ENCODE measurements around the gene GIN1. TPM values are rescaled to one million over a fixed set of nuclear protein-coding genes. Genes with fewer than 3 reads are reported as not detected.

Gene GIN1
- total RNA-seq, 1 donor from 2014 or later, result 5.4 TPM

GRCh38 chr5:103133231-103133630, 13.3 kb upstream of the GIN1 start:
- Histone ChIP-seq H3K4me1 (ENCODE audit: insufficient read depth, low read length) (no peaks in the 10 kb centered on the region), H3K9ac (ENCODE audit: low read length) (no peak overlapping the region), H3K79me2 (ENCODE audit: insufficient read depth, low read length) (peaks cover 15% of the 10 kb centered on the region), H4K20me1 (ENCODE audit: insufficient read depth, low read length) (peaks cover 4% of the 10 kb centered on the region), H3K27me3 (ENCODE audit: insufficient read depth, low read length) (no peaks in the 10 kb centered on the region), H3K36me3 (ENCODE audit: insufficient read depth, low read length) (peaks cover 5% of the 10 kb centered on the region), H3K27ac (ENCODE audit: low read depth, low read length) (no peak overlapping the region), H3K4me2 (ENCODE audit: low read length) (no peak overlapping the region), H2AFZ (ENCODE audit: low read depth, low read length) (no peak overlapping the region), H3K4me3 (ENCODE audit: insufficient read depth, low read depth, low read length) (no peak overlapping the region), H3K9me3 (ENCODE audit: insufficient read depth, low read depth, low read length) (no peaks in the 10 kb centered on the region)
- Mint-ChIP-seq H3K27me3 (ENCODE audit: low read depth, unreplicated experiment) (no peaks in the 10 kb centered on the region), H3K9me3 (ENCODE audit: unreplicated experiment) (no peaks in the 10 kb centered on the region), H3K4me3 (ENCODE audit: unreplicated experiment) (no peak overlapping the region), H3K27ac (ENCODE audit: unreplicated experiment) (no peak overlapping the region), H3K36me3 (ENCODE audit: low read depth, unreplicated experiment) (peaks cover 2% of the 10 kb centered on the region), H3K4me1 (ENCODE audit: low read depth, unreplicated experiment) (no peaks in the 10 kb centered on the region)
- DNase-seq (ENCODE audit: low read depth) (no peak), FAIRE-seq (no peak)
- no peak for TF ChIP-seq EZH2 (IDR thresholded peaks at IDR 0.05; ENCODE audit: insufficient read depth, low read length)
- TF ChIP-seq, protein P1, sequence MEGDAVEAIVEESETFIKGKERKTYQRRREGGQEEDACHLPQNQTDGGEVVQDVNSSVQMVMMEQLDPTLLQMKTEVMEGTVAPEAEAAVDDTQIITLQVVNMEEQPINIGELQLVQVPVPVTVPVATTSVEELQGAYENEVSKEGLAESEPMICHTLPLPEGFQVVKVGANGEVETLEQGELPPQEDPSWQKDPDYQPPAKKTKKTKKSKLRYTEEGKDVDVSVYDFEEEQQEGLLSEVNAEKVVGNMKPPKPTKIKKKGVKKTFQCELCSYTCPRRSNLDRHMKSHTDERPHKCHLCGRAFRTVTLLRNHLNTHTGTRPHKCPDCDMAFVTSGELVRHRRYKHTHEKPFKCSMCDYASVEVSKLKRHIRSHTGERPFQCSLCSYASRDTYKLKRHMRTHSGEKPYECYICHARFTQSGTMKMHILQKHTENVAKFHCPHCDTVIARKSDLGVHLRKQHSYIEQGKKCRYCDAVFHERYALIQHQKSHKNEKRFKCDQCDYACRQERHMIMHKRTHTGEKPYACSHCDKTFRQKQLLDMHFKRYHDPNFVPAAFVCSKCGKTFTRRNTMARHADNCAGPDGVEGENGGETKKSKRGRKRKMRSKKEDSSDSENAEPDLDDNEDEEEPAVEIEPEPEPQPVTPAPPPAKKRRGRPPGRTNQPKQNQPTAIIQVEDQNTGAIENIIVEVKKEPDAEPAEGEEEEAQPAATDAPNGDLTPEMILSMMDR (IDR thresholded peaks at IDR 0.05; ENCODE audit: insufficient read depth, low read depth, low read length), result no peak

- Histone ChIP-seq H3K27me3 (ENCODE audit: insufficient read depth, low read length) (no peaks in the 10 kb centered on the region), H3K36me3 (ENCODE audit: insufficient read depth, low read length) (peaks cover 5% of the 10 kb centered on the region), H3K4me2 (ENCODE audit: low read length) (no peak overlapping the region), H3K9me3 (ENCODE audit: insufficient read depth, low read depth, low read length) (no peaks in the 10 kb centered on the region), H2AFZ (ENCODE audit: low read depth, low read length) (no peak overlapping the region), H3K4me1 (ENCODE audit: insufficient read depth, low read length) (no peaks in the 10 kb centered on the region), H3K9ac (ENCODE audit: low read length) (no peak overlapping the region), H3K79me2 (ENCODE audit: insufficient read depth, low read length) (peaks cover 20% of the 10 kb centered on the region), H4K20me1 (ENCODE audit: insufficient read depth, low read length) (peaks cover 4% of the 10 kb centered on the region), H3K27ac (ENCODE audit: low read depth, low read length) (no peak overlapping the region), H3K4me3 (ENCODE audit: insufficient read depth, low read depth, low read length) (no peak overlapping the region)
- TF ChIP-seq, protein P1 (IDR thresholded peaks at IDR 0.05; ENCODE audit: insufficient read depth, low read depth, low read length), result no peak
- TF ChIP-seq EZH2 (IDR thresholded peaks at IDR 0.05; ENCODE audit: insufficient read depth, low read length), result no peak
- no peaks in the 10 kb centered on the region for H3K9me3 Mint-ChIP-seq (ENCODE audit: unreplicated experiment)
- no peaks in the 10 kb centered on the region for H3K27me3 Mint-ChIP-seq (ENCODE audit: low read depth, unreplicated experiment)
- DNase-seq (ENCODE audit: low read depth) (no peak), FAIRE-seq (no peak)
- H3K27ac Mint-ChIP-seq (ENCODE audit: unreplicated experiment), result no peak overlapping the region
- peaks cover 2% of the 10 kb centered on the region for H3K36me3 Mint-ChIP-seq (ENCODE audit: low read depth, unreplicated experiment)
- no peak overlapping the region for H3K4me3 Mint-ChIP-seq (ENCODE audit: unreplicated experiment)
- no peaks in the 10 kb centered on the region for H3K4me1 Mint-ChIP-seq (ENCODE audit: low read depth, unreplicated experiment)
Observed at GRCh38 chr5:103132684-103133083, 12.7 kb upstream of the GIN1 start.

- Histone ChIP-seq H4K20me1 (ENCODE audit: insufficient read depth, low read length) (peaks cover 7% of the 10 kb centered on the region), H3K36me3 (ENCODE audit: insufficient read depth, low read length) (no peaks in the 10 kb centered on the region), H3K9ac (ENCODE audit: low read length) (no peak overlapping the region), H3K79me2 (ENCODE audit: insufficient read depth, low read length) (peaks cover 59% of the 10 kb centered on the region), H3K4me2 (ENCODE audit: low read length) (no peak overlapping the region), H3K4me3 (ENCODE audit: insufficient read depth, low read depth, low read length) (no peak overlapping the region), H3K27me3 (ENCODE audit: insufficient read depth, low read length) (no peaks in the 10 kb centered on the region), H3K9me3 (ENCODE audit: insufficient read depth, low read depth, low read length) (no peaks in the 10 kb centered on the region), H2AFZ (ENCODE audit: low read depth, low read length) (no peak overlapping the region), H3K27ac (ENCODE audit: low read depth, low read length) (no peak overlapping the region), H3K4me1 (ENCODE audit: insufficient read depth, low read length) (no peaks in the 10 kb centered on the region)
- no peaks in the 10 kb centered on the region for H3K27me3 Mint-ChIP-seq (ENCODE audit: low read depth, unreplicated experiment)
- no peak for TF ChIP-seq EZH2 (IDR thresholded peaks at IDR 0.05; ENCODE audit: insufficient read depth, low read length)
- TF ChIP-seq, protein P1 (IDR thresholded peaks at IDR 0.05; ENCODE audit: insufficient read depth, low read depth, low read length), result no peak
- no peaks in the 10 kb centered on the region for H3K9me3 Mint-ChIP-seq (ENCODE audit: unreplicated experiment)
- no peaks in the 10 kb centered on the region for H3K36me3 Mint-ChIP-seq (ENCODE audit: low read depth, unreplicated experiment)
- no peak overlapping the region for H3K27ac Mint-ChIP-seq (ENCODE audit: unreplicated experiment)
- no peak for DNase-seq (ENCODE audit: low read depth)
- H3K4me3 Mint-ChIP-seq (ENCODE audit: unreplicated experiment), result no peak overlapping the region
- FAIRE-seq, result no peak
- H3K4me1 Mint-ChIP-seq (ENCODE audit: low read depth, unreplicated experiment), result no peaks in the 10 kb centered on the region
Observed at GRCh38 chr5:103128202-103128601, 8.3 kb upstream of the GIN1 start.

Measured in astrocyte (in vitro differentiated cells and primary cell).